Stimulated activated naive CD8-positive, alpha-beta T cell treated with anti-CD3 and anti-CD28 coated beads, Interleukin-15, Interleukin-2, amounts not matched to agents 100 ng/mL and 50 ng/mL, for 24 hours (primary cell): ENCODE measurements around the gene PPM1H.
"Not testable (repeated sequence)": the region's sequence is repeated elsewhere in the genome, so short reads cannot be mapped to it uniquely, and the experiment has no call there.

ENCODE experiments used
- H3K27ac Mint-ChIP-seq: one replicate; pipeline ENCODE4 v1.8.0; 2021; ENCODE audit warnings: mild to moderate bottlenecking, mixed read lengths
- H3K27me3 Mint-ChIP-seq: one replicate; pipeline ENCODE4 v1.8.0; 2021; ENCODE audit warnings: mixed read lengths
- H3K36me3 Mint-ChIP-seq: one replicate; pipeline ENCODE4 v1.8.0; 2021; ENCODE audit warnings: low read depth, mixed read lengths
- H3K4me1 Mint-ChIP-seq: one replicate; pipeline ENCODE4 v1.8.0; 2021; ENCODE audit warnings: low read depth, mixed read lengths
- H3K4me3 Mint-ChIP-seq: one replicate; pipeline ENCODE4 v1.8.0; 2021; ENCODE audit warnings: mild to moderate bottlenecking, mixed read lengths
- H3K9me3 Mint-ChIP-seq: one replicate; pipeline ENCODE4 v1.8.0; 2021; ENCODE audit warnings: mixed read lengths

Gene PPM1H

GRCh38 chr12:62879691-62880090 lies 55.3 kb downstream of the PPM1H start:
- H3K4me3 Mint-ChIP-seq: no peak overlapping the region
- H3K27ac Mint-ChIP-seq: no peak overlapping the region
- H3K9me3 Mint-ChIP-seq: peaks cover 2% of the 10 kb centered on the region
- no peaks in the 10 kb centered on the region for H3K4me1 Mint-ChIP-seq
- H3K36me3 Mint-ChIP-seq: no peaks in the 10 kb centered on the region
- no peaks in the 10 kb centered on the region for H3K27me3 Mint-ChIP-seq

DNA sequence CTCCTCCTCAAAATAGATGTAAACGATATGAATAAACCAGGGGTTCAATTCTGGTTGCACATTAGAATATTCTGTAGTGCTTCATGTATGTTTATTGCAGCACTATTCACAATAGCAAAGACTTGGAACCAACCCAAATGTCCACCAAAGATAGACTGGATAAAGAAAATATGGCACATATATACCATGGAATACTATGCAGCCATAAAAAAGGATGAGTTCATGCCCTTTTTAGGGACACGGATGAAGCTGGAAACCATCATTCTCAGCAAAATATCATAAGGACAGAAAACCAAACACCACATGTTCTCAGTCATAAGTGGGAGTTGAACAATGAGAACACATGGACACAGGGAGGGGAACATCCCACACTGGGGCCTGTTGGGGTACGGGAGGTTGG lies 55.7 kb downstream of the PPM1H start:
- not testable (repeated sequence) for H3K9me3 Mint-ChIP-seq, H3K27ac Mint-ChIP-seq, H3K27me3 Mint-ChIP-seq, H3K36me3 Mint-ChIP-seq, H3K4me3 Mint-ChIP-seq, H3K4me1 Mint-ChIP-seq

GRCh38 chr12:62878211-62878610 lies 56.7 kb downstream of the PPM1H start:
- Mint-ChIP-seq H3K9me3 (no peaks in the 10 kb centered on the region), H3K27ac (no peak overlapping the region), H3K4me1 (no peaks in the 10 kb centered on the region), H3K36me3 (no peaks in the 10 kb centered on the region), H3K4me3 (no peak overlapping the region), H3K27me3 (no peaks in the 10 kb centered on the region)

DNA sequence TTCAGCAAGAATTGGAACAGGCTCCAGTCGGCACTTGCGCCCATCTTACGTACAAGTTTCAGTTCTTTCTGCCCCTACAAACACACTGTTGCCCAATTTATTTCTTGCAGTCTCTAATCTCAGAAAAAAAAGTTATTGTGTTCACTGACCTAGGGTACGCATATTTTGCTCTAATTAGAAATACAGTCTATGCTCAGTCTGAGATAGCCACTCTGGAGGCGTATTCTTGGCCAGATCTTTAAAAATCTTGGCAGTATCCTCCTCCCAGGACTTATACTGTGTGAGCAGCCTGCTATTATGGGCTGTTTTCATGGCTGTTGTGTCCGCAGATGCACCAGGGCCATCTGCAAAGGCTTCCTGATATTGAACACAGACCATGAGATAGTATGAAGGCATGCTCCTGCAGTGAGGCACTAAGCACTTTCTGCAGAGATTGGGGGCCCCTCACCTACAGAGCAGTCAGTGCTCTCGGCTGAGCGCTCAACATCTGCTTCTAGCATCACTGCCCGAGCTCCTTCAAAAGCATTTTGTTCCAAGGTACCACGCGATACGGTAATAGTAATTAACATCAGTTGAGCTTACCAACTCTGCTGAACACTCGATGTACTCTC lies 57.9 kb downstream of the PPM1H start:
- no peaks in the 10 kb centered on the region for H3K4me1 Mint-ChIP-seq
- no peak overlapping the region for H3K4me3 Mint-ChIP-seq
- H3K36me3 Mint-ChIP-seq: no peaks in the 10 kb centered on the region
- H3K9me3 Mint-ChIP-seq: no peaks in the 10 kb centered on the region
- H3K27ac Mint-ChIP-seq: no peak overlapping the region
- no peaks in the 10 kb centered on the region for H3K27me3 Mint-ChIP-seq

DNA sequence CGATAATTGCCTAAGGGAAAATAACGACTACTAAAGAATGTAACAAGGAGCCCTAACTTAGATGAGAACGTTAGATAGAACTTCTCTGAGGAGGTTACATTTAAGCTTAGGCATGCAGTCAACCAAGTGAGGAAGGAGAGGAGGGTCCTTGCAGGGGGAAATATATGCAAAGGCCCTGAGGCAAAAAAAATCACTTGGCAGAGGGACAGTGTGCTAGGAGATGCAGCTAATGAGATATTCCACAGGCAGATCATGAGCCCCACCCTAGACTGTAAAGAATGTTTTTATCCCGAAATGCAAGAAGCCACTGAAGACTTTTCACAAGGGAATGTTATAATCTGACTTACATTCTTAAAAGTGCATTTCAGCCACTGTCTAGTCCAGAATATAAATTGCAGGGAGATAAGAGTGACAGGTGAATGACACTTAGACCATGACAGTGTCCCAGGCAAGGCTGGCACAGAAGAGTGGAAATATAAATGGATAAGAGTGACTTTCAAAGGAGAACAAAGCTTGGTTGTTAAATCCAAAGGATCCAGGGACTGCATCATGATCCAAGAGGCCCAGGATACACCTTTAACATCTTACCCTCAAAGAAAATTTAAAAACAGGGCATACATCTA lies 61.0 kb downstream of the PPM1H start:
- Mint-ChIP-seq H3K4me3 (no peak overlapping the region), H3K27ac (no peak overlapping the region), H3K27me3 (peaks cover 9% of the 10 kb centered on the region), H3K36me3 (no peaks in the 10 kb centered on the region), H3K4me1 (no peaks in the 10 kb centered on the region), H3K9me3 (peaks cover 5% of the 10 kb centered on the region)

DNA sequence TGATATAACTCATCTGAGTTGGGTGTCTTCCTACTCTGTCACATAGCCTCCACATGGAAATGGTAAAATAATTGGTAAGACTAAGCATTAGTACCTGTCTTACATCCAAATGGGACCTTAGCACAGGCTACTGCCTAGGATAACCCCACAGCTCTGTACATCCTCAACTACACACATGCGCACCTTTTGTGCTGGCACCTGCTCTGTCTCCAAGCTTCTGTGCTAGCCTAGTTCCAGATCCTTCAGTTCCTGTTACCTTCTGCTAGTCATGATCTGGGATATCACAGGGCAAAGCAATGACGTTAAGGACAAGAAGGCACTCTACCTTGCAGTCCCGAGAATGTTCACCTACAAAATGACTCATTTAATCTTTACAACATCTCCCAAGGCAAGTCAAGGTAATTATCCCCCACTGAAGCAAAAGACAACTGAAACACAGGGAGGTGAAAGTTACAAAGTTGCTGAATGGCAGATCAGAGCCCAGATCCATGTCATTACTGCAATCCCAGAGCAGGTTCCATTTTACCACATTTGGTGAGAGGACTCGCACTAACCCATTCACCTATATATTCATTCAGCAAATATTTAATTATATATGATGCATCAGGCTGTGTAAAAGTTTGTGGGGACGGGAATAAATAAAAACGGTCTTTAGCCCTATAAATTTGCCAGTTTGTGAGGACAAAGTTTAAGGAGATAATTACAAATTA lies 61.7 kb downstream of the PPM1H start:
- H3K36me3 Mint-ChIP-seq: no peaks in the 10 kb centered on the region
- no peak overlapping the region for H3K27ac Mint-ChIP-seq
- no peak overlapping the region for H3K4me3 Mint-ChIP-seq
- peaks cover 9% of the 10 kb centered on the region for H3K27me3 Mint-ChIP-seq
- no peaks in the 10 kb centered on the region for H3K4me1 Mint-ChIP-seq
- H3K9me3 Mint-ChIP-seq: peaks cover 5% of the 10 kb centered on the region

- Mint-ChIP-seq H3K27me3 (peaks cover 16% of the 10 kb centered on the region), H3K4me1 (no peaks in the 10 kb centered on the region), H3K9me3 (peaks cover 5% of the 10 kb centered on the region), H3K36me3 (no peaks in the 10 kb centered on the region), H3K27ac (no peak overlapping the region), H3K4me3 (no peak overlapping the region)
Measured at GRCh38 chr12:62868820-62869219, 66.1 kb downstream of the PPM1H start.

DNA sequence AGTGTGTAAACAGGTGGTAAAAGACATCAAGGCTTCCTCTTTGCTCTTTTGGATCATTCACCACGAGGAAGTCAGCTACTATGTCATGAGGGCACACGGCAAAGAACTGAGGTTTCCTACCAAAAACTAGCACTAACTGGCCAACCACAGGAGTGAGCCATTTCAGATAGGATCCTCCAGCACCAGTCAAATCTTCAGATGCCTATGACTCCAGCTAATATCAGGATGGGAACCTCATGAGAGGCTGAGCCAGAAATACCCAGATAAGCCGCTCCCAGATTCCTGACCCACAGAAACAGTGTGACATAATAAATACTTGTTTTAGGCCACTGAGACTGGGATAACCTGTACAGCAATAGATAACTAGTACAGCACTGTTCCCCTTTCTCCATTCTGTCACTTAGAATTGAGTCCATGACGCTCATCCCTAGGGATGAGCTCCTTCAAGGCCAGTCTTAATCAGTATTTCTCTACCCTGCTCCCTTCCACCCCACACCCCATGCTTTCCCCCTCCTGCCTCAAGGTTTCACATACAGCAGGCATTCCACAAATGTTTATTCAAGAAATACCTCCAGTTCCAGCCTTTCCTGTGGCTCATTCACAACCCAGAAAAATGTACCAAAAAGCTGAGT lies 68.4 kb downstream of the PPM1H start:
- H3K27ac Mint-ChIP-seq: no peak overlapping the region
- no peak overlapping the region for H3K4me3 Mint-ChIP-seq
- H3K9me3 Mint-ChIP-seq: peaks cover 5% of the 10 kb centered on the region
- no peaks in the 10 kb centered on the region for H3K36me3 Mint-ChIP-seq
- peaks cover 16% of the 10 kb centered on the region for H3K27me3 Mint-ChIP-seq
- H3K4me1 Mint-ChIP-seq: no peaks in the 10 kb centered on the region

GRCh38 chr12:62865937-62866336 lies 69.0 kb downstream of the PPM1H start:
- Mint-ChIP-seq H3K4me1 (no peaks in the 10 kb centered on the region), H3K9me3 (peaks cover 2% of the 10 kb centered on the region), H3K27ac (no peak overlapping the region), H3K36me3 (no peaks in the 10 kb centered on the region), H3K4me3 (no peak overlapping the region), H3K27me3 (peaks cover 16% of the 10 kb centered on the region)

GRCh38 chr12:62865065-62865464 lies 69.9 kb downstream of the PPM1H start:
- Mint-ChIP-seq H3K27me3 (peaks cover 11% of the 10 kb centered on the region), H3K4me3 (no peak overlapping the region), H3K4me1 (no peaks in the 10 kb centered on the region), H3K36me3 (no peaks in the 10 kb centered on the region), H3K9me3 (no peaks in the 10 kb centered on the region), H3K27ac (no peak overlapping the region)

DNA sequence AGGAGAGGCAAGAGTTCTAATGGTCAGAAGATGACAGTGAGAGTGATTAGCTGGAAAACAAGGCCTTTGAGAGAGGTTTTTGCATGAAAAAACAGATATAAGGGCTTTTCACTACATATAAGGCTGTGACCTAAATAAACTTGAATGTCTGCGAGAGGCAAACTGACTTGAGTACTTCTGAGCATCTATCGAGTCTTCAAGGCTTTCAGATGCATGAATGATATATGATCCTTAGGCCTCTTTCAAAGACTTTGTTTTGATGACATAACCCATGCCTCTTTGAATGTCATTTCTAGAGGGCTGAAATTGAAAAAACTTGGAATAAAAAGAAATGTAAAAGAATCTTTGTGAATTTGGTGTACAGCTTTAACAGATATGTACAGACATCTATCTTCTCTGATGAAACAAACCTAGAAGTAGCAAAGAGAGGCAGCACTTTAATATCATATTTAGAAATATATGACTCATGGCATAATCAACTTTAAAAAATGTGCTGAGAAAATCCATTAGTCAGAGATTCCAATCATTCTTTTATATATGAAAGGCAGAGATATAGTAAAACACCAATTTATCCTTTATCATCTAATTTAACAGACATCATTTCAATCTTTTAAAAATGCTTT lies 72.6 kb downstream of the PPM1H start:
- H3K4me3 Mint-ChIP-seq: no peak overlapping the region
- H3K36me3 Mint-ChIP-seq: no peaks in the 10 kb centered on the region
- no peak overlapping the region for H3K27ac Mint-ChIP-seq
- H3K4me1 Mint-ChIP-seq: no peaks in the 10 kb centered on the region
- peaks cover 7% of the 10 kb centered on the region for H3K27me3 Mint-ChIP-seq
- H3K9me3 Mint-ChIP-seq: no peaks in the 10 kb centered on the region

GRCh38 chr12:62861586-62861985 lies 73.4 kb downstream of the PPM1H start:
- Mint-ChIP-seq H3K27ac (no peak overlapping the region), H3K36me3 (no peaks in the 10 kb centered on the region), H3K4me1 (no peaks in the 10 kb centered on the region), H3K4me3 (no peak overlapping the region), H3K9me3 (no peaks in the 10 kb centered on the region), H3K27me3 (peaks cover 7% of the 10 kb centered on the region)

DNA sequence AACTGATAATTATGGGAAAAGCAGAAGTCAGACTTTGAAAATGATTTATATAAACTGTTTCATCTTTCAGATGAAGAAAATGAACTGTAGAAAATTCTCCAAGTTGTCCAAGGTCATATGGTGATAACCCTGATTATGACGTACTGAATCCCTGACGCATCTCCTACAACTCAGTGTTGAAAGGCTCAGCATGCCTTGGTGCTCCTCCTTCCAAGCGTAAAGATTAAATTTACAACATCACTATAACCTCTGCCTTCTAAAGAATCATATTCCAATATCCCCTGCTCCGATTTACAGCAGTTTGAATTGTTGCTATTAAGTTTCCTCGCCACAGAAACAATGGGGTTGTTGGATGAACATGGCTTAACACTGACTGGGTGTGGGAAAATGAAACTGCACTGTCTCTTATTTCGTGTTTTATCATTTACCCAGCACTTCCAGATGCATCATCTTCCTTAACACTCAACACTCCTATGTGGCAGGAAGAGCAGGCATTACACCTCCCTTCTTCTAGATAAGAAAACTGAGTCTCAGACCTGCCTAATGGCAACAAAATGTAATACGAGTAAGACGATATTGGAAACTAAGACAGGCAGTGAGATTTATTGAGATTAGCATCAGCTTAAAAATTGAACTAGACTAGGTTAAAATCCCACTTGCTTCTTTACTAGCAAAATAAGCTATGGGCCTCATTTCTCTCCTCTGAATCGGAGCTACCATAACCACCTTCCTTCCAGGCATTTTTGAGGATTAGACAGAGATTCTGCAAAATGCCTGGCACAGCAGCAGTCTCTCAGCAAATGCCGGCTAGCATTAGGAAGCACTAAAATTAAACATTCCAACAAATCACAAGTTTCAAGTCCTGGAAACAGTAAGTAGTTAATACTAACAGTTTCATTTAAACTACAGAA lies 74.2 kb downstream of the PPM1H start:
- no peak overlapping the region for H3K27ac Mint-ChIP-seq

GRCh38 chr12:62860020-62860419 lies 74.9 kb downstream of the PPM1H start:
- Mint-ChIP-seq H3K27me3 (no peaks in the 10 kb centered on the region), H3K4me3 (no peak overlapping the region), H3K36me3 (no peaks in the 10 kb centered on the region), H3K9me3 (no peaks in the 10 kb centered on the region), H3K4me1 (no peaks in the 10 kb centered on the region), H3K27ac (no peak overlapping the region)

More for the DNA sequence above, 74.2 kb downstream of the PPM1H start:
- Mint-ChIP-seq H3K36me3 (no peaks in the 10 kb centered on the region), H3K4me3 (no peak overlapping the region), H3K9me3 (no peaks in the 10 kb centered on the region), H3K4me1 (no peaks in the 10 kb centered on the region), H3K27me3 (no peaks in the 10 kb centered on the region)
